ENCODE results near the gene ENOSF1. TPM values are rescaled to one million over a fixed set of nuclear protein-coding genes. Genes with fewer than 3 reads are reported as not detected.

ENOSF1 gene
- total RNA-seq, 1 donor from 2014 or later, result 16.7 TPM

- Mint-ChIP-seq H3K27ac (ENCODE audit: unreplicated experiment) (no peak overlapping the region), H3K4me3 (ENCODE audit: unreplicated experiment) (no peak overlapping the region), H3K36me3 (ENCODE audit: low read depth) (no peaks in the 10 kb centered on the region), H3K4me1 (ENCODE audit: low read depth) (no peaks in the 10 kb centered on the region), H3K9me3 (ENCODE audit: low read depth) (no peaks in the 10 kb centered on the region), H3K27me3 (ENCODE audit: low read depth) (peaks cover 5% of the 10 kb centered on the region)
- no peak for TF ChIP-seq CTCF (IDR thresholded peaks at IDR 0.05)
- no peak for DNase-seq (ENCODE audit: low spot score)
These were observed 91.0 kb downstream of the ENOSF1 start for GRCh38 chr18:621291-622043.

Other genes with a start within 250 kb of the ENOSF1 start
- 2.1 to 17.8 TPM (median 2.2 TPM) in 3 replicates for gene COLEC12, start 211.9 kb downstream of the ENOSF1 start, total RNA-seq
- not detected in 3 replicates for gene CETN1, start 132.2 kb downstream of the ENOSF1 start, total RNA-seq
- not detected in 3 replicates for gene CLUL1, start 115.6 kb downstream of the ENOSF1 start, total RNA-seq
- 24.7 to 49.5 TPM (median 25.1 TPM) in 3 replicates for gene TYMS, start 55.0 kb downstream of the ENOSF1 start, total RNA-seq
- gene YES1, start 99.6 kb upstream of the ENOSF1 start, total RNA-seq, result 31.1 to 38.0 TPM (median 36.9 TPM) in 3 replicates
- gene ADCYAP1, start 192.2 kb upstream of the ENOSF1 start, total RNA-seq, result not detected in 3 replicates